GM19468 (cell line): ENCODE measurements around the gene WDR26.

Source experiments
- ATAC-seq: cut with Tn5 transposase; IDR thresholded peaks from one replicate; pipeline ENCODE4 v1.9.1; 2021; ENCODE audit warnings: mild to moderate bottlenecking, moderate library complexity, moderate number of reproducible peaks; ENCODE audit not compliant: unreplicated experiment; ENCODE audit errors: extremely low read depth

Gene WDR26

DNA sequence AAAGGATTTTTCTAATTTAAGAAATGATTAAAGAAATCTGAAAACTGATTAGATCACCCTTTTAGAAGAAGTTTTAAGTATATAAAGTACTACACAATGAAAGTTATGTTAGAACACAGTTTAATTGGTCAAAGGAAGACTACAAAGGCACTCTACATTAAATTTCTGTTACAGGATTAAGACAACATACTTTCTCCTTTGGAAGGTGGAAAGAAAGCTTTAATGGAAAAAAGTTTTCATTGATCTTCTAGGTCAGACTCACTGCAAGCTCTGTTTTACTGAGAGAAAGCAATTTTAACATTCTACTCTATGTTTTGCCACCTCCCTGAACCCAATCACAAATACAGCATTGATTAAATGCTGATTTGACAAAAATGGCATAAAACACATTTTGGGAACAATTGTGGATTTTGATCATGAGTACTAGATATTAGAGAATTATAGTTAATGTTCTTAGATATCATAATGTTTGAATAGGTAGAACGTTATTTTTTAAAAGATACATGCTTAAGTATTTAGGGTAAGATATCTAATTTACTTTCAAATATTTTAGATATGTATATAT is 32.0 kb downstream of the WDR26 start:
- ATAC-seq: no peak

GRCh38 chr1:224399887-224400286 is 34.7 kb downstream of the WDR26 start:
- ATAC-seq: no peak

- no peak for ATAC-seq
These were observed 41.3 kb downstream of the WDR26 start for GRCh38 chr1:224393294-224393693.

GRCh38 chr1:224392411-224393249 is 42.0 kb downstream of the WDR26 start:
- no peak for ATAC-seq

GRCh38 chr1:224390517-224390916 is 44.1 kb downstream of the WDR26 start:
- ATAC-seq: no peak

- ATAC-seq: no peak
These were observed 46.7 kb downstream of the WDR26 start for GRCh38 chr1:224387943-224388342.

DNA sequence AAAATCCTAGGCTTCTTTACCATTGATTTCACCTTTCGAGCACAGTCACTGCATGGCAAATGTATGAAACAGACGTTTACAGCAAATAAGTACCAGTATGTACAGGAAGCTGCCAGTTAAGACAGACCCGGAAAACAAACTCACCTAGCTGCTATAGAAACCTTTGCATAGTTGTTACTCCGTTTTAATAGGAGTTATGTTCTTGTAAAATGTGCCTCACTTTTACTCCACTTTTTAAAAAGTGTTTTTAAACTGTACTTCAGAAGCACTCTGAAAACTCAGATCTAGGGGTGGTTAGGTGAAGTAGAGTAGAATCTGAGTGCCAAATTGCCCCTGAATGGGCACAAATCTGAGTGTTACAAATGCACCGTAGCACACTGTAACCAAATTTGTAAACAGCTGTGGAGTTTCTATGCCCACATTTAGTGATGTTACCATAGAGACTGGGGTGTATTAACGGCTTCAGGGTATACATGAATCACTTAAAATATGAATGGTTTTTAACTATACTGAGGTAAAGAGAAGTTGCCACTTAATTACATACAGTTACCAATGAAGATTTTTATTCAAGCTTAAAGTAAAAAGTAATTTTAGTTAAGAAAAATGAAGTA is 47.2 kb downstream of the WDR26 start:
- ATAC-seq: no peak

GRCh38 chr1:224383218-224383617 is 51.4 kb downstream of the WDR26 start:
- no peak for ATAC-seq

GRCh38 chr1:224381880-224382548 is 52.6 kb downstream of the WDR26 start:
- ATAC-seq: no peak

- no peak for ATAC-seq
These were observed 54.6 kb downstream of the WDR26 start for GRCh38 chr1:224380003-224380402.

GRCh38 chr1:224378855-224379631 is 55.6 kb downstream of the WDR26 start:
- ATAC-seq: no peak

GRCh38 chr1:224377676-224378006 is 57.0 kb downstream of the WDR26 start:
- ATAC-seq: no peak

GRCh38 chr1:224375059-224375458 is 59.5 kb downstream of the WDR26 start:
- no peak for ATAC-seq

DNA sequence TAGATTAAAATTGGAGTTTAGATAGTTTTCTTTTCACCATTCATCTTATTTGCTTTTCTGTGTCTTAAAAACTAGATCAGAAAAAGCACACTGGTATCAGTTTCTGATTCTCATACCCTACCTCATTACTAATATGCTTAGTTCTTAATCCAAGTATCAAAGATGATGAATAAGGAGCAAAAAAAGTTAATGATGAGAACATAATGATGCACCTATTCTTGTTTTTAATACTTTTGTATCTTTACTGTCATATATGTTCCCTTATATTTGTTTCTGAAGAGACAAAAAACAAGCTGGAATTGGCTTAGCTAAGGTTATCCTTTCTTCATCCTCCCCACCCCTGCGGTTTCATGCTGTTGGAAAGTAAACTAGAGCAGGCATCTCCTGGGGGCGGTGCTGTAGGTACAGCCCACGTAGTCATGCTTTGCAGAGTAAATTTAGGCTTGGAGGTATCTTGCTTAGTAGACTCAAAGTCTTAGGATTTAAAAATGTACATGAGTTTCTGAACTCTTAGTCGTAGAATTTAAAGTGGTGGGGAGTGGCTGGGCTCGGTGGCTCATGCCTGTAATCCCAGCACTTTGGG is 61.5 kb downstream of the WDR26 start:
- no peak for ATAC-seq

DNA sequence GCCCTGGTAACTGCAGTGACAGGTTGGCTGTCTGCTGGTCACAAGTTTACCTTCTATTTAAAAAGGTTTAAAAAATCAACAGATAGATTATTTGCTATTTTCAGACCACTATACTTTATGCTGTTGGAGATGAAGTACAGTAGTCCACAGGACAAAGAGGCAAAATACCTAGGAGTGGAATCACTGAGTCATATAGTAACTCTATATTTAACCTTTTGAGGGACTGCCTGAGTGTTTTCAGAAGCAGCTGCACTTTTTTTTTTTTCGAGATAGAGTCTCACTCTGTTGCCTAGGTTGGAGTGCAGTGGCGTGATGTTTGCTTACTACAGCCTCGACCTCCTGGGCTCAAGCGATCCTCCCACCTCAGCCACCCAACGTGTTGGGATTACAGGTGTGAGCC is 66.2 kb downstream of the WDR26 start:
- no peak for ATAC-seq

DNA sequence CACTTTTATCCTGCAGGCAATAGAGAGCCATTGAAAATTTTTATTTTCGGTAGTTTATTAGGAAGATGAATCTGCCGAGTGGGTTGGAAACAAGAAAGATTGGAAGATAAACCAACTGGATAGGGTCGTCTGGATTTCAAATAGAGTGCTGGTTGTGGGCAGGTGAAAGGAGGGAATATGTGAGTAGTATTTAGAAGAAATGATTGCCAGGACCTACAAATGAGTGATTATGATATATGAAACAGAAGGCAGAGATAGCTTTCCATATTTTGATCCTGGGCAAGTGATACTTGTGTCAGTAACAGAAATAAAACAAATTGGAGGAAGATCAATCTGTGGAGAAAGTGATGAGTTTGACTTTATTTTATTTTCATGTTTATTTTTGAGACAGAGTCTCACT is 75.4 kb downstream of the WDR26 start:
- no peak for ATAC-seq

- no peak for ATAC-seq
These were observed 76.4 kb downstream of the WDR26 start for GRCh38 chr1:224358237-224358636.

- no peak for ATAC-seq
These were observed 76.9 kb downstream of the WDR26 start for GRCh38 chr1:224357626-224358124.

DNA sequence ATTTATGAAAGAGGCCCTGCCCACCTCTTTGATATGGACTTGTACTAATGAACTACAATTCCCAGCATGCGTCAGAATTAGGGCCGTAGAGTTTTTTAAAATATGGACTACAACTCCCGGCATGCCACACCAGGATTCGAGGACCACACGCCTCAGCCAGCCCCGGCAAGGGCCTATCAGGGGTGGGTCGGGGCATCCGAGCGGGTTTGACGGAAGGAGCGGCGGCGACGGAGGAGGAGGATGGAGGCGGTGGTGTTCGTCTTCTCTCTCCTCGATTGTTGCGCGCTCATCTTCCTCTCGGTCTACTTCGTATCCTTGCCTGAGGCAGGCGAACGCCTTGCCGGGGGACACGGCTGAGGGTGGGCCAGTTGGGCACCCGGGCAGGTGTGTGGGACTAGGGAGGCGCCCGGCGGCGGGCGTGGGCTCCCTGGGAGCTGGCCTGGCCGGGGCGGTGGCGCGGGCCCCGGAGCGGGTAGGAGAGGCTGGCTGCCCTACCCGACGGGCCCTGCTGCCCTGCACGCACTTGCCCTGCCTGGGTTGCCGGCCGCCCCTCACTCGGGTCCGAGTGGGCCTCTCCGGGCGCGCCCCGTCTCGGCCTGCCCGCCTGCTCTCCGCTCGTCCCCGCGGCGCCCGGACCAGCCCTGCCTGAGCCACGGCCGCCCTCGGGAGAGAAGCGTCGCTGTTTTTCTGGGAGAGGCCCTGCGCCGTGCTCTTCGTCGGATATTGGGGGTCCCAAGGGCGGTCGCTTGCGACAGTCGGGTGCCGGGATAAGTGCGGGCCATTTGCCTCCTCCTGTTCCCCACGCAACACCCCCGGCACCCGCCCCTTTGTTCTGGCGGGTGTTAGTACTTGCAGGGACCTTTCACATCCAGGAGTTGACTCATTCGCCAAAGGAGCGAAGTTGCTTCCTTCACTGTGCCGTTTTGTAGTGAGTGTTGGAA is 77.6 kb downstream of the WDR26 start, which contains the start of gene CNIH4:
CNIH4 (plus strand) TSS at position 195 of the 941 bp plus-strand sequence; CDS start at position 241, 46 bp downstream.
- ATAC-seq: peak; percentile 97
